ENCODE results near the gene MEIOB.

DNA sequence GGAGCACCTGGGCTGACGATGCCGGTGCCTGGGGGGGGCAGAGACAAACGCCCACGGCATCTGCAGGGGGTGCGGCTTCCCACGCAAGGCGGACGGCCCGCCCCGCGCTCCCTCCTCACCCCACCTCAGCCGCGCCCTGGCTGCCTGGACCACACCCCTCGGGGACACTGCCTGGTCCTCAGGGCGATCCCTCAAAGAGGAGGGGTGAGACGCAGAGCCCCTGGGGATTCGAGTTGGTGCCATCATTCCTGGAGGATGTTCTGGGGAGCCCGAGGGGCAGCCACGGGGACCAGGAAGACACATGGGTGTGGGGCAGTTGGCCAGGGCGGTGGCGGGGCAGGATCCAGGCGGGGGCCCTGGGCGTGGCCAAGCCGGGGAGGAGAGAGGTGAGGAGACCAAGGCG lies 82.3 kb downstream of the MEIOB start:
- TF ChIP-seq, protein P1, sequence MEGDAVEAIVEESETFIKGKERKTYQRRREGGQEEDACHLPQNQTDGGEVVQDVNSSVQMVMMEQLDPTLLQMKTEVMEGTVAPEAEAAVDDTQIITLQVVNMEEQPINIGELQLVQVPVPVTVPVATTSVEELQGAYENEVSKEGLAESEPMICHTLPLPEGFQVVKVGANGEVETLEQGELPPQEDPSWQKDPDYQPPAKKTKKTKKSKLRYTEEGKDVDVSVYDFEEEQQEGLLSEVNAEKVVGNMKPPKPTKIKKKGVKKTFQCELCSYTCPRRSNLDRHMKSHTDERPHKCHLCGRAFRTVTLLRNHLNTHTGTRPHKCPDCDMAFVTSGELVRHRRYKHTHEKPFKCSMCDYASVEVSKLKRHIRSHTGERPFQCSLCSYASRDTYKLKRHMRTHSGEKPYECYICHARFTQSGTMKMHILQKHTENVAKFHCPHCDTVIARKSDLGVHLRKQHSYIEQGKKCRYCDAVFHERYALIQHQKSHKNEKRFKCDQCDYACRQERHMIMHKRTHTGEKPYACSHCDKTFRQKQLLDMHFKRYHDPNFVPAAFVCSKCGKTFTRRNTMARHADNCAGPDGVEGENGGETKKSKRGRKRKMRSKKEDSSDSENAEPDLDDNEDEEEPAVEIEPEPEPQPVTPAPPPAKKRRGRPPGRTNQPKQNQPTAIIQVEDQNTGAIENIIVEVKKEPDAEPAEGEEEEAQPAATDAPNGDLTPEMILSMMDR (conservative IDR thresholded peaks at IDR 0.05; ENCODE audit: low read depth, low read length), result no peak
- TF ChIP-seq EZH2 (IDR thresholded peaks at IDR 0.05; ENCODE audit: borderline replicate concordance, low read depth, low read length, poor library complexity, severe bottlenecking), result no peak
